SW 1271 (cell line): ENCODE measurements around the gene NOTCH3.

Source experiments
- DNase-seq, 2 experiments: peaks; one replicate each; lab custom pipeline; 2025; lab: John Stamatoyannopoulos, UW

The NOTCH3 gene

GRCh38 chr19:15235781-15236180, 35.0 kb upstream of the NOTCH3 start:
- no peak for DNase-seq

GRCh38 chr19:15234431-15235130, 33.8 kb upstream of the NOTCH3 start:
- peak in 1 of 2 experiments; percentile 9 for DNase-seq

GRCh38 chr19:15231271-15231670, 30.5 kb upstream of the NOTCH3 start:
- no peak for DNase-seq

- no peak for DNase-seq
These were observed 26.5 kb upstream of the NOTCH3 start for GRCh38 chr19:15227261-15227660.

- no peak for DNase-seq
These were observed 25.0 kb upstream of the NOTCH3 start for GRCh38 chr19:15225760-15226159.

GRCh38 chr19:15223649-15224361, 23.0 kb upstream of the NOTCH3 start:
- no peak for DNase-seq

- DNase-seq = peak; percentile 64 to 88
These were observed 22.2 kb upstream of the NOTCH3 start for GRCh38 chr19:15222738-15223648.

GRCh38 chr19:15220833-15221232, 20.0 kb upstream of the NOTCH3 start:
- no peak for DNase-seq

GRCh38 chr19:15218501-15218900, 17.7 kb upstream of the NOTCH3 start:
- DNase-seq = no peak

- DNase-seq = no peak
These were observed 15.6 kb upstream of the NOTCH3 start for GRCh38 chr19:15216363-15216762.

- DNase-seq = no peak
These were observed 13.1 kb upstream of the NOTCH3 start for GRCh38 chr19:15213715-15214381.

GRCh38 chr19:15212711-15213110, 11.9 kb upstream of the NOTCH3 start:
- no peak for DNase-seq

GRCh38 chr19:15210323-15210781, 9.6 kb upstream of the NOTCH3 start:
- no peak for DNase-seq

- DNase-seq = no peak
These were observed 704 bp upstream of the NOTCH3 start for GRCh38 chr19:15201374-15202023.

GRCh38 chr19:15199661-15200552, 888 bp downstream of the NOTCH3 start:
- DNase-seq = no peak

GRCh38 chr19:15198951-15199660, 1.7 kb downstream of the NOTCH3 start:
- DNase-seq = no peak

- no peak for DNase-seq
These were observed 2.9 kb downstream of the NOTCH3 start for GRCh38 chr19:15197942-15198341.

- DNase-seq = no peak
These were observed 3.4 kb downstream of the NOTCH3 start for GRCh38 chr19:15197275-15197941.

GRCh38 chr19:15196360-15197005, 4.3 kb downstream of the NOTCH3 start:
- no peak for DNase-seq
